AG09309 (cell line): ENCODE data around the gene NSG2.
"Not testable (repeated sequence)": the region's sequence is repeated elsewhere in the genome, so short reads cannot be mapped to it uniquely, and the experiment has no call there.

ENCODE experiments used
- DNase-seq: peaks from one replicate; pipeline ENCODE4 v3.0.0-alpha.2; 2010; ENCODE audit warnings: low read depth
- H3K4me3 ChIP-seq: 2 replicates; pipeline ENCODE4 v1.5.1; 2011; ENCODE audit warnings: mild to moderate bottlenecking, low read depth, low read length, moderate library complexity; ENCODE audit not compliant: control insufficient read depth
- TF ChIP-seq, protein P1 (sequence below): IDR thresholded peaks from 2 replicates; pipeline ENCODE4 v1.5.1; 2011; ENCODE audit warnings: mild to moderate bottlenecking, low read depth, low read length, inconsistent platforms; ENCODE audit not compliant: insufficient read depth, control insufficient read depth; ENCODE audit errors: missing control alignments

Gene NSG2

DNA sequence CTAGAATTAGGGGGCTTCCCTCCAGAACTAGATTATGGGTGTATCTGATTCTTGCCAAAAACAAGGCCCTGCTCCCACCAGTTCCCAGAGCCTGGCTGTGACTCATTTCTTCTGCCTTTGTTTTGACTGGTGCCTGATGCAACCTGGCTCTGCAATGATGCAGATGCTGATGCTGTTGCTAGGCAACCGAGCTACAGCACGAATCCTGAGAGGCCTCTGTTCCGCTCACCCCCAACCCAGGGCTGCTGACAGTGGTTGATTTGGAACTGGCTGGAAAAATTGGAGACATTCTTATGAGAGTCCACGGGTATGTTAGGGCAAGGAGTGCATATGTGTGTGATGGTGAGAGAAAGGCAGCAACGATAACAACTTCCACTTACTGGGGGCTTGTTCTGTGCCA is 100.3 kb downstream of the NSG2 start:
- no peak overlapping the region for H3K4me3 ChIP-seq
- TF ChIP-seq, protein P1, sequence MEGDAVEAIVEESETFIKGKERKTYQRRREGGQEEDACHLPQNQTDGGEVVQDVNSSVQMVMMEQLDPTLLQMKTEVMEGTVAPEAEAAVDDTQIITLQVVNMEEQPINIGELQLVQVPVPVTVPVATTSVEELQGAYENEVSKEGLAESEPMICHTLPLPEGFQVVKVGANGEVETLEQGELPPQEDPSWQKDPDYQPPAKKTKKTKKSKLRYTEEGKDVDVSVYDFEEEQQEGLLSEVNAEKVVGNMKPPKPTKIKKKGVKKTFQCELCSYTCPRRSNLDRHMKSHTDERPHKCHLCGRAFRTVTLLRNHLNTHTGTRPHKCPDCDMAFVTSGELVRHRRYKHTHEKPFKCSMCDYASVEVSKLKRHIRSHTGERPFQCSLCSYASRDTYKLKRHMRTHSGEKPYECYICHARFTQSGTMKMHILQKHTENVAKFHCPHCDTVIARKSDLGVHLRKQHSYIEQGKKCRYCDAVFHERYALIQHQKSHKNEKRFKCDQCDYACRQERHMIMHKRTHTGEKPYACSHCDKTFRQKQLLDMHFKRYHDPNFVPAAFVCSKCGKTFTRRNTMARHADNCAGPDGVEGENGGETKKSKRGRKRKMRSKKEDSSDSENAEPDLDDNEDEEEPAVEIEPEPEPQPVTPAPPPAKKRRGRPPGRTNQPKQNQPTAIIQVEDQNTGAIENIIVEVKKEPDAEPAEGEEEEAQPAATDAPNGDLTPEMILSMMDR, result no peak
- DNase-seq, result no peak

DNA sequence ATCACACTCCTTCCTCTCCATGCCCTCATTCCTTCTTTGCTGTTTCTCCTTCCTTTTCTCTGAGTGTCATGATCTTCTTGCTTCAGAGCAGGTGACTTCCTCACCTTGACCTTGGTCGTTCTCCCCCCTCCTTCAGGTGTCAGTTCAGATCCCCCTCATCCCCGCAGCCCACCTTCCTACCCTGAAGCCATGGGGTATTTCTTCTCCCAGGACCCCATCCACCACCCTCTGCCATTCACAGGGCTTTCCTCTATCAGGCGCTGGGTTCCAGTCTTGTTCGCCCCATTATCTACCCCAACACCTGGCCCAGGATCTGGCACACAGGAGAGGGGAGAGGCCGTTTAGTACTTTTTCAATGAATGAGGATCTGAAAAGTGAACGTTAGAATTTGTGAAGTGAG is 101.0 kb downstream of the NSG2 start:
- DNase-seq, result no peak
- TF ChIP-seq, protein P1, result no peak

DNA sequence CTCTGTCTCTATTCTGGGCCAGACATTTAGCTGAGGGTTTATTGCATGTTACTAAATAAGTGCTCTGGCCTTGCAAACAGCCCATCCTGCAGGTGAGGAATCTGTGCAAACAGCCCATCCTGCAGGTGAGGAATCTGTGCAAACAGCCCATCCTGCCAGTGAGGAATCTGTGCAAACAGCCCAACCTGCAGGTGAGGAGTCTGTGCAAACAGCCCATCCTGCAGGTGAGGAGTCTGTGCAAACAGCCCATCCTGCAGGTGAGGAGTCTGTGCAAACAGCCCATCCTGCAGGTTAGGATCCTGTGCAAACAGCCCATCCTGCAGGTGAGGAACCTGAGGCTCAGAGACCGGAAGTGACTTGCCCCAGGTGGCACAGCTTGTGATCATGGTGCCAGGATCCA is 101.5 kb downstream of the NSG2 start:
- not testable (repeated sequence) for DNase-seq, H3K4me3 ChIP-seq

More for the DNA sequence above, 101.0 kb downstream of the NSG2 start:
- H3K4me3 ChIP-seq, result no peak overlapping the region

DNA sequence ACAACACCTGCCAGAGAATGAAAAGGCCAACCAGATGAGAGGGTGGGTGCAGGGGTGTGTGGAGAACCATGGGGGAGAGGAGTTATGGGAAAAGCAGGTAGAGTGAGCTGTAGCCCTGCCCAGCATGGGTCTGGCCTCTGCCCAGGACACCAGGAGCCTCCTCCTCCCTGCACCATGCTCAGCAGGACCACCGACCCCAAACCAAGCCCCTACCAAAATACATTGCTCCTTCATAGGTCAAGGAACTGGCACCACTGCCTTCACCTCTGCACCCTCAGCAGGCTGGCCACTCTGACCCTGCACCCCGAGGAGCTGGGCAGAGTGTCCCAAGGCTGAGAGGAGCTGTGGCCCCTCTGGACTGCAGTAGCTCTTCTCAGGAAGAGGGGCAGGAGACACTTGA is 102.0 kb downstream of the NSG2 start:
- no peak overlapping the region for H3K4me3 ChIP-seq
- no peak for DNase-seq
- TF ChIP-seq, protein P1, result no peak

DNA sequence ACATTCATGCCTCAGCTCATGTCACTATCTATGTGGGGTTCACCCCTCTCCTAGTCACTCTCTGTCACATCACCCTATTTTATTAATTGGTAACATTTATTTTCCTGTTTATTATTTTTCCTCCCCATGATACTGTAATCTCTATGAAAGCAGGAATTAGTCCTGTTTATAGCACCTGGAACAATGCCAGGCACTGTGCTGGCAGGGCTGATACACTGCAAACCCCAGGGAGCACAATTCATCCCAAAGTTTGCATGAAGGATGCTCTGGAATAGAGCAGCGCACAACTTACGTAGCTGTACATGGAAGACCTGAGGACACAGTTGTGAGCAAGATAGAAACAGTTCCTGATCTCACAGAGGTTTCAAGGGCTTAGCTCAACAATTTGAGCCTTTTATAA is 103.2 kb downstream of the NSG2 start:
- no peak for DNase-seq
- no peak overlapping the region for H3K4me3 ChIP-seq
- TF ChIP-seq, protein P1, result no peak

DNA sequence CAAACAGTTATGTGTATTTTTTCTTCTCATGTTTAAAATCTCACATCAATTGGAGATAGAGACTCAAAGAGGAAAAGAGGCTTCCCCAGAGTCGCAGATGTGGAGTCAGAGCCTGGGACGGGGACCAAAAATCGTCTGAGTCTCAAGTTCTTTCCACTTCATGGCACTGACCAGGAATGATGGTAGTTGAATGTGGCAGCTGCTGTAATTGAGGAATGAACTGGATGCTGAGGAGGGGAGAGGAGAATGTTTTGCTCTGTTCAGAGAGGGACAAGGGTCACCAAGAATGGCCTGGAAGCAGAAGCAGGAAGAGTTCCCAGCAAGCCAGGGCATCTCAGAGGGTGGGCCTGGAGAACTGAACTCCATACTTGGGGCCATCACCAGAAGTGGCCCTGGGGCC is 103.9 kb downstream of the NSG2 start:
- H3K4me3 ChIP-seq, result no peak overlapping the region
- TF ChIP-seq, protein P1, result no peak
- DNase-seq, result no peak

DNA sequence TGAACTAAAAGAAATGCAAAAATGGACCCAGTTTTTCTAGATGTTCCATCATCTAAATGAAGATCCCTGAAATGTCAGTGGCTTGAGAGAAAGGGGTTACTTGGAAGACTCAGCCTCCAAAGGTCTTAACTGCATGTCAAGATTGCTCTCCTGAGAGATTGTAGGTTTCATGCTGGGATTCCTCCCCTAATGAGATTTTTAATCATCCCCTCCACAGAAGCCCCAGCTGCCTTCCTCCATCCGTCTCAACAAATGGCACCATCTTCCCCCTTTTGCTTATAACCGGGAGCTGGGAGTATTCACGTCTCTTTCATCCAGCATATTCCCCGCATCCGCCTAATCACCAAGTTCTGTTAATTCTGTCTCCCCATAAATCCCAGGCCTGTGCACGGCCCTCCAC is 104.5 kb downstream of the NSG2 start:
- no peak overlapping the region for H3K4me3 ChIP-seq
- TF ChIP-seq, protein P1, result no peak
- DNase-seq, result no peak
